Astrocyte (in vitro differentiated cells and primary cell): ENCODE measurements around the gene MZB1.

ENCODE experiments used
- CTCF ChIP-seq: IDR thresholded peaks from 2 replicates; pipeline ENCODE4 v1.5.1; 2011; ENCODE audit warnings: low read depth, mild to moderate bottlenecking, inconsistent platforms, low read length, moderate library complexity; ENCODE audit not compliant: insufficient read depth
- EZH2 ChIP-seq: IDR thresholded peaks from 2 replicates; pipeline ENCODE4 v1.6.1; 2012; ENCODE audit warnings: mild to moderate bottlenecking, low read length, inconsistent platforms; ENCODE audit not compliant: insufficient read depth

DNA sequence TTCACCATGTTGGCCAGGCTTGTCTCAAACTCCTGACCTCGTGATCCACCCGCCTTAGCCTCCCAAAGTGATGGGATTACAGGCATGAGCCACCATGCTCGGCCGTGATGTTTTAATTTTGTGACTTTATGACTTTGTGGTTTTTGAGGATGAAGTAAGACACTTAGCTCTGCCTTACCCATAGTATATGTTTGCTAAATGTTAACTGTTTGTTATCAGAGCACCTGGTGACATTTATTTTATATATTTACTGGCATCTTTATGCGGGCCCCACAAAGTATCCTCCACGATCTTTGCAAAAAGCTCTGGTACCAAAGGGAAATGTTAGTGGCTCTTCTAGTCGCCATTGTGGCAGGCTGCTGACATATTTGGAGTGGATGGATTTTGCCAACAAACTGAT, 13.3 kb downstream of the MZB1 start:
- TF ChIP-seq CTCF: no peak
- no peak for TF ChIP-seq EZH2
